Measurements from ENCODE around the gene DLL3.

Gene DLL3

DNA sequence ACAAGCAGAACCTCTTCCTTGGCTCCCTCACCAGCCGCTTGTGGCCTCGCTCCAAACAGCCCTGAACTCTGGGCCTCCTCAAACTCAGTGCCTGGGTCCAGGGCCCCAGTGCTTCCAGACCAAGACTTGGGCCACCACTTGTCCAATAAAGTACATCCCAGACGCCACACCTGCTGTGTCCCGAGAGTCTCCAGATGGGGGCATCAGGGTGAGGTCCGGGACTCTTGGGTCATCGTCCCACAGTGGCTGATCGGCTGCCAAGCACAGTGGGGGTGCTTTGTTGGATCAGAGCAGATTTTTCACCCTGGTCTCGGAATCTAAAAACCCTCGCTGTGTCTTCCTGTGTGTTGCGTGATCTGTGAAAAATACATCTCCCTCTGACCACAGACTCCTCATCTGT, 9.0 kb upstream of the DLL3 start:
- no peak for DNase-seq

DNA sequence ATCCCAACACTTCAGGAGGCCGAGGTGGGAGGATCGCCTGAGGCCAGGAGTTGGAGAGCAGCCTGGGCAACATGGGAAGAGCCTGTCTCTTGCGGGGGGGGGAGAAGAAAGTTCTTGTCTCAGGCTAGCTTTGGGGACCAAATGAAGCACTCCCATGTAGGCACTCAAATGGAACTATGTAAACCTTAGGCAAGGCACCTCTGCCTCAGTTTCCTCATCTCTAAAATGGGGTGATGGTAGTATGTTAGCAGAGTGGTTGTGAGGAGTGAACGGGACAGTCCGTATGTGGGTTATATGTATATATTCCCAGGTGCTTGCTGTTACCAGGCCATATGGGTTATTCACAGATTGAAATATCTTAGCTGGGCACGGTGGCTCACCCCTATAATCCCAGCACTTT, 6.5 kb upstream of the DLL3 start:
- DNase-seq: no peak

DNA sequence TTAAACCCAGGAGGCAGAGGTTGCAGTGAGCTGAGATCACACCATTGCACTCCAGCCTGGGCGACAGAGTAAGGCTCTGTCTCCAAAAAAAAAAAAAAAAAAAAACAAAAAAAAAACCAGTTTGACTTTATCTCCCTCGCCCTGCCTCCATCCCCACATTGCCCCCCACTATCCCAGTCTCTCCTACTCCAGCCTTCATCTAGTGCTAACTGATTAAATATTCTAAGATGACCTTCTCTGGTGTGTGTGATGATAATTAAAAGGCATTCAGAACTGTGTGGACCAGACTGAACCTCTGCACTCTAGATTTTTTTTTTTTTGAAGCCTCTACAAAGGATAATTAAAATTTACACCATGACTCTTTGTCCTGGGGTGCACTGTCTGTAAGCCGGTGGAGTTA, 6.0 kb upstream of the DLL3 start:
- no peak for DNase-seq

DNA sequence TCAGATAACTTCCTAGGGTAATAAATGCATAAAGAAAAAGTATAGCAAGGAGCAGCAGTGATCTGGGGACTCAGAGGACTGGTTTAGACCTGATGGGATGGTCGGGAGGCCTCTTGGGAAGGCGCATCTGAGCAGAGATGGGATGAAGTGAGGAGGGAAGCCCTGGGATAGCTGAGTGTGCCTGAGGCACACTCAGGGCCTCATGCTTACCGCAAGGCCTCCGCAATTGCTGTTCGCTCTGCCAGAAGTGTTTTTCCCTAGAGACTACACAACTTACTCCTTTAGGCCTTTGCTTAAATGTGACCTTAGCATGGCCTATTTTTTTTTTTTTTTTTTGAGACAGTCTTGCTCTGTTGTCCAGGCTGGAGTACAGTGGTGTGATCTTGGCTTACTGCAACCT, 4.1 kb upstream of the DLL3 start:
- DNase-seq: no peak

DNA sequence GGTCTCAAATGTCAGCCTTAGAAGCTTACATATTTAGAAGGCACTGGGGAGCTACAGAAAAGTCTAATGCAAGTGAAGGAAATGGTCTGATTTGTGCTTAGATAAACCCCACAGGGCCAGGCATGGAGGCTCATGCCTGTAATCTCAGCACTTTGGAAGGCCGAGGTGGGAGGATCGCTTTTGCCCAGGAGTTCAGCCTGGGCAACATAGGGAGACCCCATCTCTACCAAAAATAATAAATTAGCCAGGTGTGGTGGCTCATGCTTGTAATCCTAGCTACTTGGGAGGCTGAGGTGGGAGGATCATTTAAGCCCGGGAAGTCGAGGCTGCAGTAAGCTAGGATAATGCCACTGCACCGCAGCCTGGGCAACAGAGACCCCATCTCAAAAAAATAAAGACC, 2.7 kb upstream of the DLL3 start:
- no peak for DNase-seq

DNA sequence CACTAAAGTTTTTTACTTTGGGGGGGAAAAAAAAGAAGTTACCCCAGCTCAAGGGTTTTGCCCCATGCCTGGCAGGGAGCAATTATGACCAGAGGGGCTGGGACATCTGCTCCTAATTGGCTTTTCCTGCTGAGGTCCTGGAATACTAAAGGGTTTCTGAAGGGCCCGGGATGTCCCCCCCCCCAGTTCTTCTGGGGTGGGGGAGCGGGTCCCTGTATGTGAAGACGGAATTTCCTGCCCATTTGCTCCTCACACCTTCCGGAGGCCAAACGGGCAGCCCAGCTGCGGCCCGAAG, 1.1 kb upstream of the DLL3 start:
- no peak for DNase-seq

DNA sequence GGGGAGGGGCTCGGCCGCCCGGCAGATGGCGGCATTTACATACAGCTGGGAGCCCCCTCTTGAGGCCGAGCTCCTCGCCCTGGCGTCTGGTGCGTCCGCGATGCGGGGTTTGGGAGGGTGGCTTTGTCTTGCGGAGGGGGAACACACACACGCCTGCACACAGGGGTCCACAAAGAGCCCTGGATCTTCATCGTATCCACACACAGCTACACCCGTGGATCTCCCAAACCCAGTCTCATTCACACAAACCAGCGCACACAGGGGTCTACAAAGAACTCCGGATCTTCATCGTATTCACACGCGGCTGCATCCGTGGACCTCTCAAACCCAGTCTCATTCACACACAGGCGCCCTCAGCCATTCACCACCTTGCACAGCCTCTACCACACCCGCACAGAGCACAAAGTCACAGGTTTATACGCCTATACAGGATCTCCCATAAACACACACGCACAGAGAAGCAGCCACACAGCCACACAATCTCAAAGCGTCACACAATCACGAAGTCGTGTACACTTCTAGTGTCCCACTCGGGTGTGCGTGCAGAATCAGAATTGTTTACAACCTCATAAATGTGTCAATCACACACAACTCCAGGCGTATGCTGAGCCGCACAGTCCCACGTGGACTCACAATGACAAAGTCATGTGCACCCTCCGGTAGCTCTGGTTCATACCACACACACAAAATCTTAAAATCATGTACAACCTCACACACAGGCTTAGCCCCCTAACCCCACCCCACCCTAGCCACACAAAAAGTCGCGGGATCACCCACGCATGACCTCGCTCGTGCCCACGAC, 550 bp upstream of the DLL3 start:
- no peak for DNase-seq

DNA sequence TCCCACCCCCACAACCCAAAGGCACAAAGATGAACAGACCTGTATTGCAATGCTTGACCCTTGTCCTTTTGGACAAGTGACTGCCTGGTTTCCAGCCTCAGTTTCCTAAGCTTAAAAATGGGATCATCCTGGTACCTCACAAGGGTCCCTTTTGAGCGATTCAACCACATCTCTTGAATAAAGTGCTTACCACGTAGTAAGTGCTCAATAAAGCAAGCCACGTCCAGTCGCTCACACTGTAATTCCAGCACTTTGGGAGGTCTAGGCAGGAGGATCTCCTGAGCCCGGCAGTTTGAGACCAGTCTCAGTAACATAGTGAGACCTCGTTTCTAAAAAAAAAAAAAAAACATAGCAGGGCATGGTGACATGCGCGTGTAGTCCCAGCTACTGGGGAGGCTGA, 1.2 kb downstream of the DLL3 start:
- DNase-seq: no peak

DNA sequence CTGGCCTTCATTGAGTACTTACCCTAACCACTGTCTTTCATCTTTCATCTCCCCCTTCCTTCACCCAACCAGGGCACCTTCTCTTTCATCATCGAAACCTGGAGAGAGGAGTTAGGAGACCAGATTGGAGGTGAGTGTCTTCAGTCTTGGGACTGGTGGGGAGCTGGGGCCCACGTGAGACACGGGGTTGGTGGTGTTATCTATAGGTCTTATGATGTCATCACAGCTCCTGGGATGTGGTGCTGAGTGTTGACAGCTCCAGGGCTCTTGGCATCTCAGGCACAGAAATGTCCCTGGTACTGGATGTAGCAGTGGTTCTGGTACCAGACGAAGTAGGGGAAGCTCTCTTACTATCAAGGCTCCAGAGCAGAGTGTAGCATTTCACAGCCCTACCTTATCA, 1.8 kb downstream of the DLL3 start:
- DNase-seq: no peak

DNA sequence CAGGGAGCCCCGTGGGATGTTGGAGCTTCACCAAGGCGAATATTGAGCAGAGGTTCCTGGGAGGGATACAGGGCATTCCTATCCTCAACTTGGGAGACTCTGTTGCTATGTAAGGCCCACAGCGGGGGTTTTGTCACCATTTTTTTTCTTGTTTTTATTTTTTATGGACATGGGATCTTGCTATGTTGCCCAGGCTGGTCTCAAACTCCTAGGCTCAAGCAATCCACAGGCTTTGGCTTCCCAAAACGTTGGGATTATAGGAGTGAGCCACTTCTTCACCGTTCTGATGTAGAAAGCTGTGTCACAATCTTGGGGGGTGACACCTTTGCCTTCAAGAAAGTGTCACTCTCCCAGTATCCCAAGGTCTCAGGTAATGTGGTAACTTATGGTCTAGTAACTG, 2.6 kb downstream of the DLL3 start:
- no peak for DNase-seq

DNA sequence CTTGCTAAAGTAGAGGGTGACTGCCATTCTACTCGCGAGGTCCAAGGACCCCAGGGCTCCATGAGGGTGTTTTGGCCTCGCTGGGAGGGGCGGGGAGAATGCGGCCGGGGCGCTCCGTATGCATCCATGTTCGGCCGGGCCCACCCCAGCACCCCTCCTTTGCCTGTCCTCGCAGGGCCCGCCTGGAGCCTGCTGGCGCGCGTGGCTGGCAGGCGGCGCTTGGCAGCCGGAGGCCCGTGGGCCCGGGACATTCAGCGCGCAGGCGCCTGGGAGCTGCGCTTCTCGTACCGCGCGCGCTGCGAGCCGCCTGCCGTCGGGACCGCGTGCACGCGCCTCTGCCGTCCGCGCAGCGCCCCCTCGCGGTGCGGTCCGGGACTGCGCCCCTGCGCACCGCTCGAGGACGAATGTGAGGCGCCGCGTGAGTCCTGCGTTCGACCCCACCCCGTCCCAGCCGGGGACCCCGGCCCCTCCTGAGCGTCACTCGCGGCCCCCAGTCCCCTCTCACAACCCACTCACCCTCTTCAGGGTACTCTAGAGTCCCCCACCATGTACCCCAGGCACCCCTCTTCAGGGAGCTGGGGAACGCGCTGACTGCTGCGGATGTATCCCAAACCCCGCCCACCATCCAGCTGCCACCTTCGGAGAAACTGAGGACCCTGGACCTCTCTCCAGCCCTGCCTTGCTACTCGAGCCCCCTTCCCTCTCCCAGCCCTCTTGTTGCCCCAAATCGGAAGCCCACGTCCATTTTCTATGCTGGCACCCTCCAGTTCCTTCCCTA, 4.1 kb downstream of the DLL3 start:
- peak; percentile 79 for DNase-seq

DNA sequence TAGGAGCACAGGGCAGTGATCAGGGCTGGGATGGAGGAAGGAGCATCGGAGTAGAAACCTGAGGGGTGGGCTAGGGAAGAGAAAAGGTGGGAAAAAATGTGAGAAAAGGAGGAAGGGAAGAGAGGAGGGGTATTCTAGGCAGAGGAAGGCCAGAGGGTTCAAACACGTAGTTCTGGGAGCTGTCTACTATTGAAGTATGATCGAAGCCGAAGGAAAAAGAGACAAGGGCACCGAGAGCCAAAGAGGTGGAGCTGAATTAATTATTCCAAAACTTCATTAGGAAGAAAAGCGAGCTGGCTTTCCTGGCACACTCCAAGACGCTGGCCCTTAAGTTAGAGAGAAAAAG, 7.8 kb downstream of the DLL3 start:
- DNase-seq: no peak

DNA sequence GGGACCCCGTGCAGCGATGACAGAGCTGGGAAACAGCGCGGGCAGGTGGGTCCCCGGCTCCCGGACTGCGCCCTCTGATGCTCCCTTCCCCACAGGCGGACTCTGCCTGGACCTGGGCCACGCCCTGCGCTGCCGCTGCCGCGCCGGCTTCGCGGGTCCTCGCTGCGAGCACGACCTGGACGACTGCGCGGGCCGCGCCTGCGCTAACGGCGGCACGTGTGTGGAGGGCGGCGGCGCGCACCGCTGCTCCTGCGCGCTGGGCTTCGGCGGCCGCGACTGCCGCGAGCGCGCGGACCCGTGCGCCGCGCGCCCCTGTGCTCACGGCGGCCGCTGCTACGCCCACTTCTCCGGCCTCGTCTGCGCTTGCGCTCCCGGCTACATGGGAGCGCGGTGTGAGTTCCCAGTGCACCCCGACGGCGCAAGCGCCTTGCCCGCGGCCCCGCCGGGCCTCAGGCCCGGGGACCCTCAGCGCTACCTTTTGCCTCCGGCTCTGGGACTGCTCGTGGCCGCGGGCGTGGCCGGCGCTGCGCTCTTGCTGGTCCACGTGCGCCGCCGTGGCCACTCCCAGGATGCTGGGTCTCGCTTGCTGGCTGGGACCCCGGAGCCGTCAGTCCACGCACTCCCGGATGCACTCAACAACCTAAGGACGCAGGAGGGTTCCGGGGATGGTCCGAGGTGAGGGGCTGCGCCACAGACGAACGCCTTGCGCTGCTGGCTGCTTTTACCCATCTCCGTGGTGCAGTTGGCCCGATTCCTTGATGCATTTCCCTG, 8.4 kb downstream of the DLL3 start:
- peak; percentile 59 for DNase-seq

DNA sequence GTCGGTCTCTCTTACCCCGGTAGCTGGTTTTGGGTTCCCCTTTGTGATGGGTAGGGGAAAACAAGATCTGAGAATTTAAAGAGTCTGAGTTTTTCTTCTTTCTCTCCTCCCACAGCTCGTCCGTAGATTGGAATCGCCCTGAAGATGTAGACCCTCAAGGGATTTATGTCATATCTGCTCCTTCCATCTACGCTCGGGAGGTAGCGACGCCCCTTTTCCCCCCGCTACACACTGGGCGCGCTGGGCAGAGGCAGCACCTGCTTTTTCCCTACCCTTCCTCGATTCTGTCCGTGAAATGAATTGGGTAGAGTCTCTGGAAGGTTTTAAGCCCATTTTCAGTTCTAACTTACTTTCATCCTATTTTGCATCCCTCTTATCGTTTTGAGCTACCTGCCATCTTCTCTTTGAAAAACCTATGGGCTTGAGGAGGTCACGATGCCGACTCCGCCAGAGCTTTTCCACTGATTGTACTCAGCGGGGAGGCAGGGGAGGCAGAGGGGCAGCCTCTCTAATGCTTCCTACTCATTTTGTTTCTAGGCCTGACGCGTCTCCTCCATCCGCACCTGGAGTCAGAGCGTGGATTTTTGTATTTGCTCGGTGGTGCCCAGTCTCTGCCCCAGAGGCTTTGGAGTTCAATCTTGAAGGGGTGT, 9.1 kb downstream of the DLL3 start:
- DNase-seq: no peak

DNA sequence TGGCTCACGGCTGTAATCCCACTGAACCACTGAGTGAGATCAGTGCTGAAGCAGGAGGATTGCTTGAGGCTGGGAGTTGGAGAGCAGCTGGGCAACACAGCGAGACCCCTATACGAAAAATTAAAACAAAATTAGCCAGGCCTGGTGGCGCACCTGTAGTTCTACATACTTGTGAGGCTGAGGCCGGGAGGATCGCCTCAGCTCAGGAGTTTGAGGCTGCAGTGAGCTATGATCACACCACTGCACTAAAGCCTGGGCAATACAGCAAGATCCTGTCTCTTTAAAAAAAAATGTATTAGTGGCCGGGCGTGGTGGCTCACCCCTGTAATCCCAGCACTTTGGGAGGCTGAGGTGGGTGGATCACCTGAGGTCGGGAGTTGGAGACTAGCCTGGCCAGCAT, 9.9 kb downstream of the DLL3 start:
- DNase-seq: no peak

DNA sequence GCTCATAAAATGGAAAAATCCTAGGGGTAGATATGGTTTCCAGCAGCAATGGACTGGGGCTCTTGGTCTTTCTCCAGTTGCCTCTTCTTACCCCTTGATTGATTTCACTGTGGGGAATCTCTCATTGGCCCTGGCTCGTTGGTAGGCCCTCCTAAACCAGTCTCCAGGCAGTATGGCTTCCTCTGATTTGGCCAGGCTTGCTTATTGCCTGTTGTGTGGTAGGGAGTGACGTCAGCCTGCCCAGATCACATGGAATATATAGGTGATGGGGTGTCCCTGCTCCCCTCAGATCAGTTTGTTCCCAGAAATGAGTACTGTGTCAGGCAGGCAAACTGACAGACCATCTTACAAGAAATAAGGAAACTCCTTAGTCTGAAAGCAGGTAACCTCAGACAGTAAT, 10.5 kb downstream of the DLL3 start:
- no peak for DNase-seq

DNA sequence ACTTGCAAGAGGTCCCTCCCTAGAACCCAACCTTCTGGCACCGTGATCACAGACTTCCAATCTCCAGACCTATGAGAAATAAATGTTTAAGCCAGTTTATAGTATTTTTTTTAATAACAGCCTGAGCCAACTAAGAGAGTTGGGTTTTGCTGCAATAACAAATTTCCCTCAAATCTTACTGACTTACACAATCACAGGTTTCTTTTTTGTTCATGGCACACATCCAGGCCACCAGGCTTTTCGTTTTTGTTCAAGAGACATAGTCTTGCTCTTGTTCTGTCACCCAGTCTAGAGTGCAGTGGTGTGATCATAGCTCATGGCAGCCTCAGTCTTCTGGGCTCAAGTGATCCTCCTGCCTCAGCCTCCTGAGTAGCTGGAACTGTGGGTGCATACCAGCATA, 14.2 kb downstream of the DLL3 start:
- no peak for DNase-seq

DNA sequence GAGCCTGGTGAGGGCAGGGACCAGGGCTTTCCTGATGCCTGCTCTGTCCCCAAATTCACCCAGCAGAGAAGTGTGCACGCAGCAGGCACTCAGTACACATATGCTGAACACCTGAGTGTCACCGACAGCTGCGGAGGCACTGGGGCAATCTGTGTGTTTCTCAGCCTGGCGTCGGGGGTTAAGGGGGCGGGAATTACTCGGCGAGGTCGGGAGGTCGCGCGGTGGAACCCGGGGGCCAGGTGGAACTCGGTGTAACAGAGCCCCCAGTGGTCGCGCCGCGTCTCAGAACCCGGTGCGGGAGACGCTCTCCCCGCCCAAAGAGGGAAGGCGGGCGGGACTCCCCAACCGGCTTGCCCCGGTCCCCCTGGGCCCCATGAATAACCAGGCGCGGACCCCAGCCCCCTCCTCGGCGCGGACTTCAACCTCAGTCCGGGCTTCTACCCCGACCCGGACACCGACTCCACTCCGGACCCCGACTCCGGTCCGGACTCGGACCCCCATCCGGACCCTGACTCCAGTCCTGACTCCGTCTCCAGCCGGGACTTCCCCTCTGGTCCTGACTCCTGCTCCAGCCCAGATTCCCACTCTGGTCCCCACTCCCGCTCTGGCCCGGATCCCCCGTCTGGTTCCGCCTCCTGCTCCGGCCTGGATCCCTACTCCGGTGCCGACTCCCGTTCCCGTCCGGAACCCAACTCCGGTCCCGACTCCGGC, 16.2 kb downstream of the DLL3 start, which contains the start of gene SELENOV:
TSS of gene SELENOV (plus strand) at position 300 of the 711 bp plus-strand sequence. CDS start at position 374, 74 bp downstream.
- DNase-seq: no peak

DNA sequence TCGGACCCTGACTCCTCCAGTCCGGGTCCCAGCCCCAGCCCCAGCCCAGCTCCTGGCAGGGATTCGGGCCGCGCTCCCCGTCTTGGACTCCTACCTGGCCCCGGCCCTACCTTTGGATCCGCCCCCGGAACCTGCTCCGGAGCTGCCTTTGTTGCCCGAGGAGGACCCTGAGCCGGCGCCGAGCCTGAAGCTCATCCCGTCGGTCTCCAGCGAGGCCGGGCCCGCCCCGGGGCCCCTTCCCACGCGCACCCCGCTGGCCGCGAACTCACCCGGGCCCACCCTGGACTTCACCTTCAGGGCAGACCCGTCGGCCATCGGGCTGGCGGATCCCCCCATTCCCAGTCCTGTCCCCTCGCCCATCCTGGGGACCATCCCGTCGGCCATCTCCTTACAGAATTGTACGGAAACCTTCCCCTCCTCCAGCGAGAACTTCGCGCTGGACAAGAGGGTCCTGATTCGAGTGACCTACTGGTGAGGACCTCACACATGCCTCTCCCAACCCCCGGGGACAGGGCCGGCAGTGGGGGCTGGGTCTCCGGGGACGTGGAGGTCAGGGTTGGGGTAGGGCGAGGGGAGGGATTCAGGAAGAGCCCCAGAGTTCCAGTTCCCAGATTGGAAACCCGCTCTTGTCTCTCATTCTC, 16.9 kb downstream of the DLL3 start:
- no peak for DNase-seq

DNA sequence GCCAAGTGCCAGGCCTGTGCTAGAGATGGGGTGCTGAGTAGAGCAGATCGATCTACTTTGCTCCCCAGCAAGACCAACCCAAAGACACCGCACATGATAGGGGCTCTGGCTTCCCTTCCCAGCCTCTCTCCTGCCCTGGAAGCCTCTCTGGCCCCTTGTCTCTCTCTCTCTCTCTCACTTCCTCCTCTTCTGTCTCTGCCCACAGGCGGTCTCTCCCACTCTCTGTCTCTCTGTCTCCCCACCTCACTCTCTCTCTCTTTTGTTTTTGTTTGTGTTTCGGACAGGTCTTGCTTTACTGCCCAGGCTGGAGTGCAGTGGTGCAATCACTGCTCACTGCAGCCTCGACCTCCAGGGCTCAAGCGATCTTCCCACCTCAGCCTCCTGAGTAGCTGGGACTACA, 17.5 kb downstream of the DLL3 start:
- DNase-seq: no peak

DNA sequence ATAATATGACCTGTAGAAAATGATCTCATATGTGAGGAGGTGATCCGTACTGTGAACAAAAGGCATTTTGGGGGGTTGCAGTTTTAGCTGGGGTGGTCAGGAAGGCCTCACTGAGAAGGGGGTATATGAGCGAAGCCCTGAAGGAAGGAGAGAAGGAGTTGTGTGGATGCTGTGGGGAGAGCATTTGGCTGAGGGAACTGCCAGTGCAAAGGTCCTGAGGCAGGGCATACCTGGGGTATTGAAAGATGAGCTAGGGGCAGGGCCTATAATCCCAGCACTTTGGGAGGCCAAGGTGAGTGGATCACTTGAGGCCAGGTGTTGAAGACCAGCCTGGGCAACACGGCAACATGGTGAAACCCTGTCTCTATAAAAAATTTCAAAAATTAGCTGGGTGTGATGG, 18.7 kb downstream of the DLL3 start:
- no peak for DNase-seq

DNA sequence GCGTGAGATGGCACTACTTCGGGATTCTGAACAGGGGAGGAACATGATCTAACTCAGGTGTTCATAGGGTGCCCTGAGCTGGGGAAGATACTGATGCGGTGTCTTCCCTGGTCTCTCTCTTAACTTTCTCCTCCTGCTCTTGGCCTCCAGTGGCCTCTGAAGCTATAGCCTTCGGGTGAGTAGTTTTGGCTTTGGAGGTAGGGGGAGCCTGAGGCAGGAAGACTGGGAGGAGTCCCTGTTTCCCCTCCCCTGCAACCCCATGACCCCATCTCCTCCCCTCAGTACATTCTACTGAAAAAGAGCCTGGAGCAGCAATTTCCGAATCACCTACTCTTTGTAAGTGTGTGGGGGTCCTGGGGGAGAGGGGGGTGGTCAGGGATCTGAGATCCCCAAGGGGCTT, 19.7 kb downstream of the DLL3 start:
- DNase-seq: no peak
